Testis (tissue), 2 donors: Measurements from ENCODE around the gene LTB4R.

Experiments used
- CTCF ChIP-seq, 3 experiments: fragments of 450-650 bp in 2 of 3; fragments of 200-600 bp in 1 of 3; sonication (generic) in 1 of 3; IDR thresholded peaks; one replicate each; pipeline ENCODE4 v1.5.1; 2016 to 2019; ENCODE audit warnings: antibody characterized with exemption in 3 of 3, mild to moderate bottlenecking in 2 of 3, moderate library complexity in 1 of 3
- POLR2A ChIP-seq: fragments of 450-650 bp; IDR thresholded peaks from one replicate; pipeline ENCODE4 v1.6.1; 2017; ENCODE audit warnings: antibody characterized with exemption, mild to moderate bottlenecking, moderate library complexity

- TF ChIP-seq CTCF (IDR thresholded peaks at IDR 0.05) = no peak
- TF ChIP-seq POLR2A = no peak
Observed at GRCh38 chr14:24316597-24316950, 5.3 kb downstream of the LTB4R start.
